PC-3 (cell line): Measurements from ENCODE around the gene POLR1E. TPM values are rescaled to one million over a fixed set of nuclear protein-coding genes. Genes with fewer than 3 reads are reported as not detected.

ENCODE experiments used
- ATAC-seq: fragments of 200-7000 bp; cut with Tn5 transposase; 2 replicates; pipeline ENCODE4 v1.9.1; 2020; ENCODE audit warnings: mild to moderate bottlenecking, moderate library complexity
- BruUV-seq: library from RNA; stranded (reverse); fragments of 400-500 nt; replicated peaks from 2 replicates; lab custom pipeline; 2021; lab: Mats Ljungman, UMichigan
- CTCF ChIA-PET: fragments of 300-600 bp; sonication (Branson Sonifier 250); formaldehyde crosslinking; loops from one replicate; lab custom pipeline; 2022; ENCODE audit warnings: antibody characterized with exemption; lab: Charles Lee
- POLR2A ChIA-PET: fragments of 300-600 bp; sonication (Branson Sonifier 250); formaldehyde crosslinking; loops from one replicate; lab custom pipeline; 2022; ENCODE audit warnings: antibody characterized with exemption; ENCODE audit not compliant: unreplicated experiment; lab: Charles Lee
- DNase-seq: peaks from one replicate; pipeline ENCODE4 v3.0.0-alpha.2; 2015
- H2AFZ ChIP-seq: fragments of 300-600 bp; sonication (generic); 2 replicates; pipeline ENCODE4 v1.6.0; 2016; ENCODE audit warnings: antibody characterized with exemption, low read length
- H3F3A ChIP-seq: fragments of 300-600 bp; sonication (generic); one replicate; pipeline ENCODE4 v1.6.0; 2017; ENCODE audit warnings: antibody characterized with exemption, low read length, control low read depth, mild to moderate bottlenecking; ENCODE audit not compliant: unreplicated experiment
- H3K27ac ChIP-seq: fragments of 300-600 bp; sonication (generic); 2 replicates; pipeline ENCODE4 v1.5.1; 2016; ENCODE audit warnings: mild to moderate bottlenecking, low read length
- H3K27me3 ChIP-seq: fragments of 300-600 bp; sonication (generic); 2 replicates; pipeline ENCODE4 v1.6.1; 2016; ENCODE audit warnings: low read length, mixed read lengths
- H3K36me3 ChIP-seq: fragments of 300-600 bp; sonication (generic); 2 replicates; pipeline ENCODE4 v1.6.1; 2016; ENCODE audit warnings: low read depth, mixed run types, low read length, mixed read lengths
- H3K4me1 ChIP-seq: fragments of 300-600 bp; sonication (generic); 2 replicates; pipeline ENCODE4 v1.5.1; 2016; ENCODE audit warnings: low read length; ENCODE audit not compliant: insufficient read depth
- H3K4me2 ChIP-seq: fragments of 300-600 bp; sonication (generic); 2 replicates; pipeline ENCODE4 v1.6.0; 2016; ENCODE audit warnings: low read length
- H3K4me3 ChIP-seq: fragments of 300-600 bp; sonication (generic); 2 replicates; pipeline ENCODE4 v1.5.1; 2016; ENCODE audit warnings: mild to moderate bottlenecking, low read length, mixed read lengths
- H3K79me2 ChIP-seq: fragments of 300-600 bp; sonication (generic); 2 replicates; pipeline ENCODE4 v1.6.1; 2017; ENCODE audit warnings: low read length, mixed read lengths
- H3K9ac ChIP-seq: fragments of 300-600 bp; sonication (generic); 2 replicates; pipeline ENCODE4 v1.6.0; 2016; ENCODE audit warnings: mild to moderate bottlenecking, low read length
- H3K9me2 ChIP-seq: fragments of 300-600 bp; sonication (generic); replicated peaks from 2 replicates; pipeline ENCODE4 v1.6.1; 2016; ENCODE audit warnings: mixed run types, low read length, mixed read lengths
- H3K9me3 ChIP-seq: fragments of 300-600 bp; sonication (generic); 2 replicates; pipeline ENCODE4 v1.6.1; 2016; ENCODE audit warnings: low read length, mixed read lengths
- H4K20me1 ChIP-seq: fragments of 300-600 bp; sonication (generic); 2 replicates; pipeline ENCODE4 v1.6.1; 2016; ENCODE audit warnings: low read length, mixed read lengths
- EZH2 ChIP-seq: fragments of 300-600 bp; sonication (generic); IDR thresholded peaks from one replicate; pipeline ENCODE4 v1.6.1; 2017; ENCODE audit warnings: antibody characterized with exemption, mild to moderate bottlenecking, low read length; ENCODE audit not compliant: unreplicated experiment
- EZH2phosphoT487 ChIP-seq: fragments of 300-600 bp; sonication (generic); IDR thresholded peaks from 2 replicates; pipeline ENCODE4 v1.6.1; 2018; ENCODE audit warnings: mild to moderate bottlenecking, antibody characterized with exemption, low read length, borderline replicate concordance
- intact Hi-C: fragments of 100-400 bp; cut with micrococcal nuclease; formaldehyde crosslinking; loops from 2 replicates; pipeline ENCODE4 v1.9.0; 2023
- total RNA-seq: library from RNA; depleted of rRNA; stranded (reverse); fragments of >200 nt; gene quantifications from 2 replicates; pipeline ENCODE4 v1.2.3, GENCODE V29; 2014
- TF ChIP-seq, protein P1 (sequence below): fragments of 300-600 bp; sonication (generic); conservative IDR thresholded peaks from 2 replicates; pipeline ENCODE4 v1.5.1; 2017; ENCODE audit warnings: antibody characterized with exemption, low read depth, mild to moderate bottlenecking, low read length

POLR1E gene
- total RNA-seq, 1 experiment from 2014 or later, result 37.2 TPM

DNA sequence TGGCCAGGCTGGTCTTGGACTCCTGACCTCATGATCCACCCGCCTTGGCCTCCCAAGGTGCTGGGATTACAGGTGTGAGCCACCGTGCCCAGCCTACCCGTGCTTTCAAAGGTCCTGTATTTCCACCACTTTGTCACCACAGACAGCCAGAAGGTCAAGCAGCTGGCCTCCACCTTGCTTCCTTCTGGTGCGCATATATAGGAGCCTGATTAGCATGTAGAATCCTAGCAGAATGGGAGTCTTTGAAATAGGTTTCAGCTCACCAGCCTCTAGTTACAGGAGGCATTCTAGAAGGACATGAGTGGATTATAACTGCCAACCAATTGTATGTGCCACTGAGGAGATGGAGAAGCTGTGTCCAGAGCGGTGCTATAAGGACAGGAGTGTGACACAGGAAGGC lies 18.9 kb downstream of the POLR1E start:
- TF ChIP-seq EZH2phosphoT487, result no peak
- TF ChIP-seq, protein P1, sequence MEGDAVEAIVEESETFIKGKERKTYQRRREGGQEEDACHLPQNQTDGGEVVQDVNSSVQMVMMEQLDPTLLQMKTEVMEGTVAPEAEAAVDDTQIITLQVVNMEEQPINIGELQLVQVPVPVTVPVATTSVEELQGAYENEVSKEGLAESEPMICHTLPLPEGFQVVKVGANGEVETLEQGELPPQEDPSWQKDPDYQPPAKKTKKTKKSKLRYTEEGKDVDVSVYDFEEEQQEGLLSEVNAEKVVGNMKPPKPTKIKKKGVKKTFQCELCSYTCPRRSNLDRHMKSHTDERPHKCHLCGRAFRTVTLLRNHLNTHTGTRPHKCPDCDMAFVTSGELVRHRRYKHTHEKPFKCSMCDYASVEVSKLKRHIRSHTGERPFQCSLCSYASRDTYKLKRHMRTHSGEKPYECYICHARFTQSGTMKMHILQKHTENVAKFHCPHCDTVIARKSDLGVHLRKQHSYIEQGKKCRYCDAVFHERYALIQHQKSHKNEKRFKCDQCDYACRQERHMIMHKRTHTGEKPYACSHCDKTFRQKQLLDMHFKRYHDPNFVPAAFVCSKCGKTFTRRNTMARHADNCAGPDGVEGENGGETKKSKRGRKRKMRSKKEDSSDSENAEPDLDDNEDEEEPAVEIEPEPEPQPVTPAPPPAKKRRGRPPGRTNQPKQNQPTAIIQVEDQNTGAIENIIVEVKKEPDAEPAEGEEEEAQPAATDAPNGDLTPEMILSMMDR, result no peak
- no peak for TF ChIP-seq EZH2
- no peaks in the 10 kb centered on the region for H3K9me3 ChIP-seq
- no peak overlapping the region for H2AFZ ChIP-seq
- intact Hi-C loops, result no loop called here
- no peak overlapping the region for H3K9ac ChIP-seq
- no peak overlapping the region for H3K4me3 ChIP-seq
- no peak overlapping the region for H3K4me2 ChIP-seq
- no TSS peak for BruUV-seq
- H3K36me3 ChIP-seq, result peaks cover 33% of the 10 kb centered on the region; the same call in 1 of the 2 replicates
- H3K27me3 ChIP-seq, result no peaks in the 10 kb centered on the region
- ATAC-seq, result no peak
- no peaks in the 10 kb centered on the region for H3K79me2 ChIP-seq
- H3K27ac ChIP-seq, result no peak overlapping the region
- H4K20me1 ChIP-seq, result no peaks in the 10 kb centered on the region
- no peak for DNase-seq
- CTCF ChIA-PET, result no interaction called here
- H3K4me1 ChIP-seq, result no peaks in the 10 kb centered on the region
- H3K9me2 ChIP-seq, result no peaks in the 10 kb centered on the region
- POLR2A ChIA-PET, result no interaction called here
- no peaks in the 10 kb centered on the region for H3F3A ChIP-seq

DNA sequence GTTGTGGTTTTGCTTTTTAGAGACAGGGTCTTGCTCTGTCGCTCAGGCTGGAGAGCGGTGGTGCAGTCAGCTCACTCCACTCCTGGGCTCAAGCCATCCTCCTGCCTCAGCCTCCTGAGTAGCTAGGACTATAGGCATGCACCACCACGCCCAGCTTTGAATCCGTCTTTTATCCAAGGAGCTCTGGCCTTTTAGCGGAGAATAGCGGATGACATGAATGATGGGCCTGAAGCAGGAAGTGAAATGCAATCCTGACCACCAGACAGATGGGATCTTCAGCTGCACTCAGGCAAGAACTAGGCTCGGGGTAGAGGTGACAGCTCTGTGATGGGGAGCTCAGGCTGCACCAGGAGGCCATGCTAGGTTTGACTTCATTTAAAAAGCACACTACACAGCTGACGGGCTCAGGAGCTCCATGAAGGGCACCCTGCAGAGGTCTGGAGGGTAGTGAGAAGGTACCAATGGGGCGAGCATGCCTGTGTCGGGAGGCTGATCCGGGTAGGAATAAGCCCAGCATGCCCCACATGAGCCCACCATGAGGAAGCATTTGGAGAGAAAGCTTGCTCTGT lies 21.9 kb downstream of the POLR1E start:
- intact Hi-C loops, result no loop called here
- TF ChIP-seq, protein P1, result no peak
- no peak for TF ChIP-seq EZH2phosphoT487
- no peak for TF ChIP-seq EZH2
- H4K20me1 ChIP-seq, result no peaks in the 10 kb centered on the region
- POLR2A ChIA-PET, result no interaction called here
- no peak overlapping the region for H2AFZ ChIP-seq
- no peaks in the 10 kb centered on the region for H3K79me2 ChIP-seq
- no peak for ATAC-seq
- no peak overlapping the region for H3K27ac ChIP-seq
- no peaks in the 10 kb centered on the region for H3K27me3 ChIP-seq
- H3K9ac ChIP-seq, result no peak overlapping the region
- no peak overlapping the region for H3K4me3 ChIP-seq
- H3K4me1 ChIP-seq, result no peaks in the 10 kb centered on the region
- CTCF ChIA-PET, result no interaction called here
- no TSS peak for BruUV-seq
- no peaks in the 10 kb centered on the region for H3K9me3 ChIP-seq
- DNase-seq, result no peak
- no peaks in the 10 kb centered on the region for H3F3A ChIP-seq
- peaks cover 10% of the 10 kb centered on the region; the same call in 1 of the 2 replicates for H3K36me3 ChIP-seq
- no peaks in the 10 kb centered on the region for H3K9me2 ChIP-seq
- no peak overlapping the region for H3K4me2 ChIP-seq

DNA sequence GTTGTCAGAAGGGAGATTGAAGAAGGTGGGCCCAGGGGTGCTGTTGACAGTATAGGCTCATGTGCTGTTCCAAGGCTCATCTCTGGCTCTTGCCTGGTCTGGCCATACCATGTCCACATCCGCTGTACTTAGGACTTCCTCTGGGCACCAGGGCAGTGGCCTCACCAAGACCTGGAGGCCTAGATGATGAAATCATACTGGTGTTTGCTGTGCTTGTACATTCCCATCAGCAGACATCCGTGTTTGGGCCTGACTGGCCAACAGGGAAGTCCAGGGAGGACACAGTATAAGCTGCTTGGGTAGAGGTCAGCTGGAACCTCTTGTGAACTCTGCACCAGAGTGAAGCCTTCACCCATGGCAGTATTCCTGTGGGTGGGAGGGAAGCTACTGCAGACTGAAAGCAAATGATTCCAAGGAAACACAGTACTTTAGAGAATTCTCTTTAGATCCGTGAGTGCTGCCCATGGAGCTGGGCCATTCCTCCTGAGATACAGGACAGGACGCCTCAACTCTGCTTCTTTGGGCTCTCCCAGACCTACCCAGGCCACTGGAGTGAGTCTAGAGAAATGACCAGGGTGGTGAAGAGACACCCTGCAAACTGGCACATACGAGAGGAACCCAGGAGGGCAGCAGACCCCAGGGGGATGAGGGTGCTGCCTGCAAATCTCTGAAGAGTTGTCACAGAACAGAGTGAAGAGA lies 22.5 kb downstream of the POLR1E start:
- TF ChIP-seq, protein P1, result no peak
- TF ChIP-seq EZH2 (no peak), EZH2phosphoT487 (no peak)
- CTCF ChIA-PET, result no interaction called here
- intact Hi-C loops, result no loop called here

More for the DNA sequence above, 22.5 kb downstream of the POLR1E start:
- ATAC-seq (no peak), DNase-seq (no peak)
- Histone ChIP-seq H3K9me3 (no peaks in the 10 kb centered on the region), H3K27ac (no peak overlapping the region), H3K36me3 (peaks cover 4% of the 10 kb centered on the region; the same call in 1 of the 2 replicates), H3K9me2 (no peaks in the 10 kb centered on the region), H3K4me2 (no peak overlapping the region), H3K79me2 (no peaks in the 10 kb centered on the region), H4K20me1 (no peaks in the 10 kb centered on the region), H3F3A (no peaks in the 10 kb centered on the region), H3K4me1 (no peaks in the 10 kb centered on the region), H3K4me3 (no peak overlapping the region), H3K27me3 (no peaks in the 10 kb centered on the region), H3K9ac (no peak overlapping the region), H2AFZ (no peak overlapping the region)
- POLR2A ChIA-PET, result no interaction called here
- no TSS peak for BruUV-seq
